ENCODE results near the gene LEKR1. TPM values are rescaled to one million over a fixed set of nuclear protein-coding genes. Genes with fewer than 3 reads are reported as not detected.

LEKR1 gene
- total RNA-seq, 2 donors from 2014 or later = 1.0 to 1.7 TPM

DNA sequence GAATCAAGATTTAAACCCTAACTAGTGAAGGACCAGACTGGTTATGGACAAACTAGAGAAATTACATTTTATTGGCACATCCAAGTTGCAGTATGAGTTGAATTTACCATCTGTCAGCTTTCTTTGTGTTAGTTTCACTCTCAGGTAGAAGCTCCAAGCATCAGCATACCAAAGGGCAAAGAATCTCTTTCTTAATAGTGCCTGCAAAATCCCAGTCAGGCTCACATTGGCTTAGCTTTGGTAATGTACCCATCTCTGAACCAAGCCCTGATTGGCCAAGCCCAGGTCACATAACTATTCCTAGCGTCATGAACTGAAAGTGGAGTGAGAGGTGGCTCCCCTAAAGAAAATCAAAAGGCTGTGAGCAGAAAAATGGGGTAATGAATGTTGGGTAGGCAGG, 266.9 kb downstream of the LEKR1 start:
- H3K27ac Mint-ChIP-seq = no peak overlapping the region
- DNase-seq = no peak
- peaks cover 6% of the 10 kb centered on the region for H3K27me3 Mint-ChIP-seq (ENCODE audit: low read depth)
- peaks cover 1 to 9% of the 10 kb centered on the region in 2 donors for H3K9me3 Mint-ChIP-seq
- peaks cover 1 to 2% of the 10 kb centered on the region in 2 donors for H3K36me3 Mint-ChIP-seq (ENCODE audit: insufficient read depth in 2 of 2)
- H3K4me3 Mint-ChIP-seq = peak overlapping the region in 1 of 2 donors; percentile 21
- peaks cover 66% of the 10 kb centered on the region for H3K4me1 Mint-ChIP-seq (ENCODE audit: low read depth)
- ATAC-seq (replicated peaks in 1 of 2) = no peak

GRCh38 chr3:157094301-157094700, 268.1 kb downstream of the LEKR1 start:
- peaks cover 1 to 9% of the 10 kb centered on the region in 2 donors for H3K9me3 Mint-ChIP-seq
- H3K4me3 Mint-ChIP-seq = no peak overlapping the region
- peaks cover 70% of the 10 kb centered on the region for H3K4me1 Mint-ChIP-seq (ENCODE audit: low read depth)
- DNase-seq = no peak
- peaks cover 1 to 2% of the 10 kb centered on the region in 2 donors for H3K36me3 Mint-ChIP-seq (ENCODE audit: insufficient read depth in 2 of 2)
- H3K27ac Mint-ChIP-seq = no peak overlapping the region
- ATAC-seq (replicated peaks in 1 of 2) = no peak
- peaks cover 6% of the 10 kb centered on the region for H3K27me3 Mint-ChIP-seq (ENCODE audit: low read depth)

DNA sequence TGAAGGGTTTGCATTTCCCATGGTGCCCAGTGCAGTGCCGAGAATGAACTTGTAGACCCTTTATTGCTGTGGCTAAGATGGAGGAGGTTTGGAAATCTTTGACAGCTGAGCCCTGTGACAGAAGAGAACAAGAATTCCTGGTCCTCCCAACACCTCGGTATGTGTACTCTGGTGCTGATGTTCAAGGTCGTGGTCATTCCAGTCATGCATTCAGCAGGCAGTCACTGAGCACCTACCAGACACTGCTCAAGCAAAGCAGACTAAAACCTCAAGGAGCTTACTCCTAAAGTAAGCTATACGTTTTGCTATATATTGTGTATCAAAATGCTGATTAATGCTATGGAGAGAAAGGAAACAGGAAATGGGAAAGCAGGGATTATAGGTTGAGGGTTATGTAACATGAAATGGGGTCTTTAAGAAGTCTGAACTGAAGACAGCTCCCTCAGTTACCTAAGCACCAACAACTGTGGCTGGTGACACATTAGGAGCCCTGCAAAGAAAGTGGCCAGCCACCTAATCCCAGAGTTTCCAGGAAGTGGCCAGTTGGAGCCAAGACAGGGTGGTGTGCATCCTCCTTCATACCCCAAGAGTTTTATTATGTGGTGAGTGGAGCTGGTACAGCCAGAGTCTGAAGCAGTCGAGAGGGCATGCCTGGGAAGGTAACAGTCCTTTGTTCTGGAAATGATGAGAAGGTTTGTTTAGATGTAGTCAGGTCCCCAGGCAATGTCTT, 268.8 kb downstream of the LEKR1 start:
- H3K27me3 Mint-ChIP-seq (ENCODE audit: low read depth) = peaks cover 6% of the 10 kb centered on the region
- H3K4me3 Mint-ChIP-seq = no peak overlapping the region
- peaks cover 1 to 9% of the 10 kb centered on the region in 2 donors for H3K9me3 Mint-ChIP-seq
- no peak overlapping the region for H3K27ac Mint-ChIP-seq
- ATAC-seq (replicated peaks in 1 of 2) (no peak), DNase-seq (no peak)
- H3K4me1 Mint-ChIP-seq (ENCODE audit: low read depth) = peaks cover 70% of the 10 kb centered on the region
- peaks cover 1 to 2% of the 10 kb centered on the region in 2 donors for H3K36me3 Mint-ChIP-seq (ENCODE audit: insufficient read depth in 2 of 2)

Other genes with a start within 250 kb of the LEKR1 start
- gene TIPARP, start 151.8 kb upstream of the LEKR1 start, total RNA-seq = 10 to 100 TPM; 21.3 to 21.6 TPM

All from activated T-cell treated with anti-CD3 and anti-CD28 coated beads, Interleukin-2, amount 50 U/mL, for 72 hours (primary cell).